SU-DHL-6 (cell line): ENCODE results near the gene SUPT3H.

Experiments used
- H2AFZ ChIP-seq: fragments of 200-600 bp; sonication (generic); 2 replicates; pipeline ENCODE4 v1.6.1; 2014; ENCODE audit warnings: low read depth, mild to moderate bottlenecking, moderate library complexity, mixed read lengths, antibody characterized with exemption, low read length; ENCODE audit not compliant: severe bottlenecking
- H3F3A ChIP-seq: fragments of 200-600 bp; shearing (Covaris generic); 2 replicates; pipeline ENCODE4 v1.6.0; 2016; ENCODE audit warnings: antibody characterized with exemption, mild to moderate bottlenecking; ENCODE audit not compliant: insufficient read depth
- H3K27ac ChIP-seq: fragments of 200-600 bp; sonication (generic); 2 replicates; pipeline ENCODE4 v1.5.1; 2016; ENCODE audit warnings: low read depth, mild to moderate bottlenecking, low read length, moderate library complexity, mixed read lengths
- H3K27me3 ChIP-seq: fragments of 200-600 bp; sonication (generic), shearing (Covaris generic); 2 replicates; pipeline ENCODE4 v1.6.0; 2014; ENCODE audit warnings: mild to moderate bottlenecking, low read length
- H3K36me3 ChIP-seq: fragments of 200-600 bp; sonication (generic); 2 replicates; pipeline ENCODE4 v1.6.1; 2014; ENCODE audit warnings: mild to moderate bottlenecking, low read length, mixed read lengths
- H3K4me2 ChIP-seq: fragments of 300-600, 200-600 bp; shearing (Covaris generic), sonication (generic); 2 replicates; pipeline ENCODE4 v1.6.0; 2014; ENCODE audit warnings: low read length, low read depth, mild to moderate bottlenecking; ENCODE audit not compliant: poor library complexity, severe bottlenecking
- H3K4me3 ChIP-seq: fragments of 200-600 bp; sonication (generic); 2 replicates; pipeline ENCODE4 v1.5.1; 2014; ENCODE audit warnings: antibody characterized with exemption, low read length, mild to moderate bottlenecking, mixed read lengths; ENCODE audit not compliant: insufficient read depth, poor library complexity, severe bottlenecking
- H3K79me2 ChIP-seq: fragments of 200-600 bp; sonication (generic); 2 replicates; pipeline ENCODE4 v1.6.1; 2014; ENCODE audit warnings: mild to moderate bottlenecking, low read length, moderate library complexity; ENCODE audit not compliant: insufficient read depth
- H3K9ac ChIP-seq: fragments of 200-600 bp; sonication (generic); 2 replicates; pipeline ENCODE4 v1.7.0; 2014; ENCODE audit warnings: mild to moderate bottlenecking, low read length
- H3K9me2 ChIP-seq: fragments of 200-600 bp; sonication (generic); replicated peaks from 2 replicates; pipeline ENCODE4 v1.6.1; 2014; ENCODE audit warnings: low read length; ENCODE audit not compliant: insufficient read depth
- H3K9me3 ChIP-seq: fragments of 200-600 bp; sonication (generic); 2 replicates; pipeline ENCODE4 v1.6.1; 2014; ENCODE audit warnings: low read length, mixed read lengths; ENCODE audit not compliant: insufficient read depth
- H4K20me1 ChIP-seq: fragments of 200-600 bp; sonication (generic); 2 replicates; pipeline ENCODE4 v1.6.1; 2014; ENCODE audit warnings: low read depth, mild to moderate bottlenecking, antibody characterized with exemption, low read length, moderate library complexity, mixed read lengths
- CTCF ChIP-seq: fragments of 200-600 bp; sonication (generic); IDR thresholded peaks from one replicate; pipeline ENCODE4 v1.5.1; 2017; ENCODE audit warnings: antibody characterized with exemption, mild to moderate bottlenecking, low read length, moderate library complexity; ENCODE audit not compliant: insufficient read depth, poor library complexity, severe bottlenecking
- EZH2phosphoT487 ChIP-seq: fragments of 200-600 bp; sonication (generic), shearing (Covaris generic); conservative IDR thresholded peaks from 2 replicates; pipeline ENCODE4 v1.6.1; 2018; ENCODE audit warnings: mild to moderate bottlenecking, antibody characterized with exemption, low read length, moderate library complexity, mixed read lengths

Gene SUPT3H

GRCh38 chr6:45118754-45119153 is 259.0 kb downstream of the SUPT3H start:
- TF ChIP-seq CTCF, result no peak
- no peak for TF ChIP-seq EZH2phosphoT487
- Histone ChIP-seq H3K4me3 (no peak overlapping the region), H2AFZ (no peak overlapping the region), H3K4me2 (no peak overlapping the region), H3K9me2 (no peaks in the 10 kb centered on the region), H3K27ac (no peak overlapping the region), H3K27me3 (no peaks in the 10 kb centered on the region), H3K9me3 (no peaks in the 10 kb centered on the region), H3K9ac (no peak overlapping the region), H3K36me3 (no peaks in the 10 kb centered on the region), H3F3A (no peaks in the 10 kb centered on the region), H4K20me1 (no peaks in the 10 kb centered on the region; the same call in 1 of the 2 replicates), H3K79me2 (no peaks in the 10 kb centered on the region)

GRCh38 chr6:45116714-45117410 is 260.9 kb downstream of the SUPT3H start:
- TF ChIP-seq CTCF, result no peak
- TF ChIP-seq EZH2phosphoT487, result no peak
- H3K27me3 ChIP-seq, result no peaks in the 10 kb centered on the region
- no peak overlapping the region for H2AFZ ChIP-seq
- no peak overlapping the region for H3K4me2 ChIP-seq
- no peaks in the 10 kb centered on the region for H3K9me3 ChIP-seq
- no peak overlapping the region for H3K9ac ChIP-seq
- no peaks in the 10 kb centered on the region for H3K36me3 ChIP-seq
- H4K20me1 ChIP-seq, result no peaks in the 10 kb centered on the region
- H3K4me3 ChIP-seq, result no peak overlapping the region
- H3K27ac ChIP-seq, result no peak overlapping the region
- H3K79me2 ChIP-seq, result no peaks in the 10 kb centered on the region
- H3F3A ChIP-seq, result no peaks in the 10 kb centered on the region
- H3K9me2 ChIP-seq, result no peaks in the 10 kb centered on the region

GRCh38 chr6:45115696-45116095 is 262.0 kb downstream of the SUPT3H start:
- H3K4me3 ChIP-seq, result no peak overlapping the region
- H3K79me2 ChIP-seq, result no peaks in the 10 kb centered on the region
- no peak overlapping the region for H3K27ac ChIP-seq
- H4K20me1 ChIP-seq, result no peaks in the 10 kb centered on the region
- no peak overlapping the region for H2AFZ ChIP-seq
- H3K4me2 ChIP-seq, result no peak overlapping the region
- no peaks in the 10 kb centered on the region for H3K9me2 ChIP-seq
- H3K9me3 ChIP-seq, result no peaks in the 10 kb centered on the region
- no peak for TF ChIP-seq CTCF
- TF ChIP-seq EZH2phosphoT487, result no peak
- no peaks in the 10 kb centered on the region for H3F3A ChIP-seq
- no peaks in the 10 kb centered on the region for H3K27me3 ChIP-seq
- no peak overlapping the region for H3K9ac ChIP-seq
- no peaks in the 10 kb centered on the region for H3K36me3 ChIP-seq
